ENCODE data around the gene TECPR2.

DNA sequence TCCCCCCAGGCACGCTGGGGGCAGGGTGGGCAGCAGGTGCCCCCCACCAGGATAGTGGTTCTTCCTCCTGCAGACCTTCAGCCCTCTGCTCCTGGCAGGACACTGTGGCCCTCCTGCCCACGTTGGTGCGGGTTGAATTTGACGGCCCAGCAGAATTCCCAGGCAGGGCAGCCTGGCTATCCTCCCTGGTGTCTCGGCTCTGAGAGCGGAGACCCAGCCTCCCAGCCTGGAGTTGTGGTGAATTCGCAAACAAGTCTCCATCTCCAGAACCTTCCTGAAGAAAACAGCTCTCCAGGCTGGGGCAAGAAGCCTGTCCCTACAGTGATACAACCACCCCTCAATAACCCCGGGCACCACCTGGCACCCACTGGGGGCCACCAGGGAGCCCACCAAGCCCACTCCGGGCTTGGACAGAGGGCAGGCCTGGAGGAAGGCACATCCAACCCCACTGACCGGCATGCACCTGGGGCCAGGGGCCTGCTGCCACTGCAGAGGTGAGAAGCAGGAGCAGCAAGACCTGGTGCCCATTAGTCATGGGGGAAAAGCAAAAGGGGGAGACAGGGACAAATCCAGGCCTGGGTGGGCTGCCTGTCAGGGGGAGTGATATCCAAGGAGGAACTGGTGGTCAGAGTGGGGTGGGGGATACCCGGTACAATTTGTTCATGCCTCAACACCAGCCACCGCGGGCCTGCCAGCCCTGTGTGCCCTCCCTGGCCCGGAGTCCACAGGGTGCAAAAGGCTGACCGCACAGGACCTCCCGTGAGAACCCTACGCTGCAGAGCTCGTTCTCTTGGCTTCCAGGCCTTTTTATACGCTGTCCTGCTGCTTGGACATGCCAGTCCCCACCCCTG lies 143.3 kb downstream of the TECPR2 start:
- TF ChIP-seq CTCF (IDR thresholded peaks at IDR 0.05), result no peak
- TF ChIP-seq POLR2A (IDR thresholded peaks at IDR 0.05), result no peak

Measured in body of pancreas (tissue), 4 donors.